NCI-H69 (cell line): ENCODE results near the gene MIB1.
"Not testable (repeated sequence)": the region's sequence is repeated elsewhere in the genome, so short reads cannot be mapped to it uniquely, and the experiment has no call there.

Source experiments
- DNase-seq: peaks from one replicate; lab custom pipeline; 2025; lab: John Stamatoyannopoulos, UW

MIB1 gene

DNA sequence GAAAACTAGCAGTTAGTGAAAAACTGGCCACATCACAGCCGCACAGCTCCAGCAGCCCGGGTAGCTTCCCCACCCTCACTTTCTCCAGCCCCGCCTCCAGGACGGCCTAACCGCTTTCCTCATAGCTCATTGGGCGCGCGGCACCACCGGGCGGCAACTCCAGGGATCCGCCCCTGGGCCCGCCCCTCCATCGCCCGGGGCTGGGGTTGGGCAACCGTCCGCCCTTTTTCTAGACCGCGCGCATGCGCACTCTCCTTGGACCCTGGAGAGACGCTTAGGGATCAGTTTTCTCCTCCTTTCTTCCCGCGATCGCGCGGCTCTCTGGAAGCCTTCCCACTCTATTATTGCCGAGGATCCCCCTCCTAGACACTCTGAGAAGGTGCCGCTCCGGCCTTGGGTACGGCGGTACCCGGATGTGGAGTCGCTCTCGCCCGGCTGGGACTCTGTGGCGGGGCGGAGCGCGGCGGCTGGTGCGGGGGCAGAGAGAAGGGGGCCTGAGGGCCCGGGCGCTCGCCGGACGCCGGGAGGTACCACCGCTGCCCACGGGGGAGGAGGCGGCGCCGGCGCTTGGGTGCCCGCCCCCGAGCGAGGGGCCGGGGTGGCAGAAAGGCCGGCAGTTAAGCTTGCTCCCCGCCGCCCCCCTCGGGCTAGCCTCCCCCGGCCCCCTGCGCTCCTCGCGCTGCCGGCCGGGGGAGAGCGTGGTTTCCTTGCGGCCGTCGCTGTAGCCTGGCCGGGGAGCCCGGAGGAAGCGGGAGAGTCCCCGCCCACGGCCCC is at the start of gene MIB1:
TSS of gene MIB1 (plus strand) at position 255 of the 774 bp plus-strand sequence. CDS start 792 bp downstream, outside the sequence.
- DNase-seq, result peak; percentile 100

DNA sequence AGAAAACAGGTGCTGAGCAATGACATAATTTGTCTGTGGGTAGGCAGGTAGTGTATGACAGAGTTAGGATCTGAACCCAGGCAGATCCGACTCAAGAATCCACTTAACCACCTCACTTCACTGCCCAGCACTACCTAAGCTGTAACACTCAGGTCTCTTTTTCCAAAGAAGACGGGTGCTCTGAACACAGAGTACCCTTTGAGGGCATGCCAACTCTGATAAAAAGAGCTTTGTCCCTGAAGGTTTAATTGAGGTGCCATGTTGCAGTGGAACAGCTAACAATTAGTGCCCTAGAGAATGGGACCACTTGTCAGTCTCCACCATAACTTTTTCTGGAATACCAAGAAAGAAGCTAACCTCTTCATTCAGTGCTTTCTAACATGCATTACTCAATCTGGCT is 47.3 kb upstream of the MIB1 start:
- DNase-seq, result no peak

- DNase-seq, result no peak
Observed at GRCh38 chr18:21700528-21701075, 40.0 kb upstream of the MIB1 start.

GRCh38 chr18:21701621-21702020 is 39.0 kb upstream of the MIB1 start:
- DNase-seq, result no peak

GRCh38 chr18:21702602-21703001 is 38.0 kb upstream of the MIB1 start:
- no peak for DNase-seq

DNA sequence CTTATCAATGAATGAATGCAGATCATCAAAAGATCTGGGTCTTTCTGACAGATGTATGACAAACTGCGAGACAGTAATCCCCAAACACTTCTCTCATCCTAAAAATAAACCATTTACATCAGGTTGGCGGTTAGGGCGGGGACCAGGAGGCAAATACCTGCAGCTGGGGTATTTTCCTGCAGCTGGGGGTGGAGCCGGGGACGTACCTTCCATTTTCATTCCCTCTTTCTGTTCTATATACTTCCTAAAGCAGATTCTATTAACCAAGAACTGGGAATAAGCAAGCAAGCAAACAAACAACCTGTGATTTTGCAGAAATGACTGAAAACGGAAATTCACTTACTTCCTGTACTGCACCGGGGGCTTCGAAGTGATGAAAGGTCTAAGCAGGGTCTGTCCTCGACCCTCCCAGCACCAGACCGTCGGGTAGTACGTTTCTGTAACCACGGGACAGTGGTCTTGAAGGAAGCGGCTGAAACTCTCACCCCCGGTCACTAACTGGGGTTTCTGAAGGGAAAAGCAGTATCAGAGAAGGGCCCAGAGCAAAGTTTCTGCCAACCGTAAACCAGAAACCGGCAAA is 37.3 kb upstream of the MIB1 start:
- peak; percentile 69 for DNase-seq

DNA sequence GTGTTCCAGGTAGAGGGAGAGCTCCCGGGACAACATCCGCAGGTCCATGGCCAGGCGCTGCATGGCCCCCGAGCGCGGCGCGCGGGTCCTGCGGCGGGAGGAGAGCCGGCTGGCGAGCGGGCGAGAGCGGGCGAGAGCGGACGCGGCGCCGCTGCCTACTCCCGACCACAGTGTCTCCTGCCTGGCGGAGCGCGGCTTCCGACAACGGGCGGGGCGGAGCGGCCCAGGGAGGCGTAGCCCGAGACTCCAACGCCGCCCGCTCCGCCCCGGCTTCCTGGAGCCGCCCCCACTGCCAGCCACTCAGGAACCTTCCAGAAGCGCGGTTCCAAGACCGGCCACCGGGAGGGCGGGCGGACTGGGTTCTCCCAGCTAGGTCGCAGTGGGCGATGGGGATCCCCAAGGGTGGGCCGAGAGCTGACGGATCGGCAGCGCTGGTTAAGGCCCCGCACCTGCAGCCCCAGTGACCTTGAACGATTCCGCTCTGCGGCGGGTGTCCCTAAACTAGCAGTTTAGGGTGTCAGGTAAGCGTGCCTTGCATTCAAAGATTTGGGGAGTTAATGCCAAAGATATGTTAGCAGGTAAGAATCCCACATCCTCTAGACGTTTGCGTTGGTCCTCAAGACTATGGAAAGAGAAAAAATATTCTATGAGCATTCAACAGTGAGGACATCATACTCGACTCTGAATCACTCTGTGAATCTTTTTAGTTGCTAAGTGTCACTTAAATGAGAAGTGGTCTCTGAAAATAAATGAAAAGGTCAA is 35.8 kb upstream of the MIB1 start, which contains the start of gene ABHD3:
TSS of gene ABHD3 (minus strand) at position 172 of the 762 bp plus-strand sequence. CDS start at position 63, 109 bp downstream.
- peak; percentile 99 for DNase-seq

DNA sequence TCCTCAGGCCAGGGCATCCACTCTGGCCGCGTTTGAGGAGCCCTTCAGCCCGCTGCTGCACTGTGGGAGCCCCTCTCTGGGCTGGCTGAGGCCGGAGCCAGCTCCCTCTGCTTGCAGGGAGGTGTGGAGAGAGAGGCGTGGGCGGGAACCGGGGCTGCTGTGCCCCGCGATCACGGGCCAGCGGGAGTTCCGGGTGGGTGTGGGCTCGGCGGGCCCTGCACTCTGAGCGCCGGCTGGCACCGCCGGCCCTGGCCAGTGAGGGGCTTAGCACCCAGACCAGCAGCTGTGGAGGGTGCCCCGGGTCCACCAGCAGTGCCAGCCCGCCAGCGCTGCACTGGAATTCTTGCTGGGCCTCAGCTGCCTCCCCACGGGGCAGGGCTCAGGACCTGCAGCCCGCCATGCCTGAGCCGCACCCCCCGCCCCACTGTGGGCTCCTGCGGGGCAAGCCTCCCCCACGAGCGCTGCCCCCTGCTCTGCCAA is 34.2 kb upstream of the MIB1 start:
- DNase-seq, result no peak

DNA sequence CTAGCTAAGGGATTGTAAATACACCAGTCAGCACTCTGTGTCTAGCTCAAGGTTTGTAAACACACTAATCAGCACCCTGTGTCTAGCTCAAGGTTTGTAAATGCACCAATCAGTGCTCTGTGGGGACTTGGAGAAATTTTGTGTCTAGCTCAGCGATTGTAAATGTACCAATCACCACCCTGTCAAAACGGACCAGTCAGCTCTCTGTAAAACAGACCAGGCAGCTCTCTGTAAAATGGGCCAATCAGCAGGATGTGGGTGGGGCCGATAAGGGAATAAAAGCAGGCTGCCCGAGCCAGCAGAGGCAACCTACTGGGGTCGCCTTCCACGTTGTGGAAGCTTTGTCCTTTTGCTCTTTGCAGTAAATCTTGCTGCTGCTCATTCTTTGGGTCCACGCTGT is 33.5 kb upstream of the MIB1 start:
- DNase-seq, result not testable (repeated sequence)

- no peak for DNase-seq
Observed at GRCh38 chr18:21714474-21714873, 26.1 kb upstream of the MIB1 start.

GRCh38 chr18:21722687-21723086 is 17.9 kb upstream of the MIB1 start:
- no peak for DNase-seq

- no peak for DNase-seq
Observed at GRCh38 chr18:21725201-21725600, 15.4 kb upstream of the MIB1 start.

GRCh38 chr18:21727702-21728101 is 12.9 kb upstream of the MIB1 start:
- DNase-seq, result no peak

DNA sequence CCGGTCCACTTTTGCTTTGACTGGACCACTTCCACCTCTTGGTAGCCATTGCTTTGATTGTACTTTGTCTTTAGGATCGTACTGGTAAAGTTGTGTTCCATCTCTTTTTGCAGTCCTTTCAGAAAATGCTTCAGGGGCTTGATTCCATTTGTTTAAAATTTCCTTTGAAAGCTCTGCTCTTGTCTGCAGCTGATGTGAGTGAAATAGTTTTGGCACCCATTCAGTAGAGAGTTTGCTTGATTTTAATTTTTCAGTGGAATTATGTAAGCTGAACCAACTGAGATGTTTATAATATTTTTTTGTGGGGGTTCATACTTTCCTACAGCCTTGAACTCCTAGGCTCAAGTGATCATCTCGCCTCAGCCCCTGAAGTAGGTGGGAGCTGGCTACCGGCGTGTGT is 7.6 kb upstream of the MIB1 start:
- no peak for DNase-seq

- DNase-seq, result peak; percentile 80
Observed at GRCh38 chr18:21735452-21736015, 5.1 kb upstream of the MIB1 start.

GRCh38 chr18:21736926-21737325 is 3.7 kb upstream of the MIB1 start:
- DNase-seq, result not testable (repeated sequence)

GRCh38 chr18:21739604-21740537 is 721 bp upstream of the MIB1 start:
- DNase-seq, result peak; percentile 54

DNA sequence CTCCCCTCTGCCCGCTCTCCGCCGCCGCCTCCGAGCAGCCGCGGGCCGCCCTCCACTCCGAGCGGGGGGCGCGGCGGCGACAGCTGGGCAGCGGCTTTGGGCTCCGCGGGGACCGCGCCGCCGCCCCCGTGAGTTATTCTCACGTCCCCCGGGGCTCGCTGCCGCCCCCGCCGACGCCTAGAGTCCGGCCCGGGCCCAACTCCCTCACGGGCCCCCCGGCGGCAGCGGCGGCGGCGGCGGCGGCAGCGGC is 645 bp downstream of the MIB1 start:
- DNase-seq, result no peak

DNA sequence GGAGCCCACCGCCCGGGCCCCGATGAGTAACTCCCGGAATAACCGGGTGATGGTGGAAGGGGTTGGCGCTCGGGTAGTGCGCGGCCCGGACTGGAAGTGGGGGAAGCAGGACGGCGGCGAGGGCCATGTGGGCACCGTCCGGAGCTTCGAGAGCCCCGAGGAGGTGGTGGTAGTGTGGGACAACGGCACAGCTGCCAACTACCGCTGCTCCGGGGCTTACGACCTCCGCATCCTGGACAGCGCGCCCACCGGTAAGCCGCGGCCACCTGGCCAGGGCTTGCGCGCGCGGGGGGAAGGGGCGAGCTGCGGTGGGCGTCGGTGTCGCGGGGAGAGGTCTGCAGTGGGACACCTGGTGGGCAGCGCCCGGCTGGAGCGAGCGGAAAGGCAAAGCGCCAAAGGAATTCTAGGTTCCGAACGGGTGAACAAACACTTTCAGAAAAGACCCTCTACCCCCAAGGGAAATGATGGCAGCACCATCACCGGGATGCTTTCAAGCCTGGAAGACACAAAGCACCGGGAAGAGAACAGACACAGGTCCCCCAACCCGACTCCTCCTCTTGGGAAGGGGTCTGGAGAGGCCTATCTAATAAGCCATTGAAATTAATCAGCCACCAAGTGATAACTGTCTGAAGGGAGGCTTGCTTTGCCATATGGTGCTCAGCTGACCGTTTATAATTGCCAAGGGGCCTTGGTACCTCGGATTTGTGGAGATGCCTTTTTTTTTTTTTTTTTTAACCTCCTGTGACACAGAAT is 1.1 kb downstream of the MIB1 start:
- DNase-seq, result peak; percentile 87

GRCh38 chr18:21742315-21742687 is 1.7 kb downstream of the MIB1 start:
- DNase-seq, result peak; percentile 58
